Tibial nerve (tissue), 4 donors: ENCODE measurements around the gene SIPA1L3.
"Not testable (repeated sequence)": the region's sequence is repeated elsewhere in the genome, so short reads cannot be mapped to it uniquely, and the experiment has no call there.

Source experiments
- CTCF ChIP-seq, 5 experiments: fragments of 200-600 bp in 3 of 5; fragments of 450-650 bp in 2 of 5; sonication (generic) in 3 of 5; IDR thresholded peaks; one replicate each; pipeline ENCODE4 v1.5.1; 2016 to 2019; ENCODE audit warnings: antibody characterized with exemption in 5 of 5, mild to moderate bottlenecking in 3 of 5, moderate library complexity in 2 of 5
- EP300 ChIP-seq, 2 donors: sonication (generic); formaldehyde crosslinking; IDR thresholded peaks; one replicate each; pipeline ENCODE4 v1.6.1; 2017; ENCODE audit warnings: antibody characterized with exemption in 2 of 2, mild to moderate bottlenecking in 1 of 2
- POLR2A ChIP-seq, 2 donors: fragments of 450-650 bp; IDR thresholded peaks; one replicate each; pipeline ENCODE4 v1.6.1; 2017; ENCODE audit warnings: antibody characterized with exemption in 2 of 2, mild to moderate bottlenecking in 2 of 2, moderate library complexity in 2 of 2

- TF ChIP-seq CTCF, POLR2A, EP300 (IDR thresholded peaks at IDR 0.05): not testable (repeated sequence)
Observed at GRCh38 chr19:38065775-38066174, 158.8 kb downstream of the SIPA1L3 start.
